VCaP (cell line): Measurements from ENCODE around the gene BTBD2.

Experiments used
- H3K27ac ChIP-seq: fragments of 450-650 bp; 2 replicates; pipeline ENCODE4 v1.5.1; 2017
- CTCF ChIP-seq: fragments of 450-650 bp; conservative IDR thresholded peaks from 2 replicates; pipeline ENCODE4 v1.5.1; 2017; ENCODE audit warnings: mild to moderate bottlenecking, moderate library complexity

The BTBD2 gene

GRCh38 chr19:1980091-1980808, 35.3 kb downstream of the BTBD2 start:
- no peak overlapping the region for H3K27ac ChIP-seq
- no peak for TF ChIP-seq CTCF

GRCh38 chr19:1979642-1980041, 35.9 kb downstream of the BTBD2 start:
- no peak for TF ChIP-seq CTCF
- no peak overlapping the region for H3K27ac ChIP-seq

- H3K27ac ChIP-seq, result no peak overlapping the region
- no peak for TF ChIP-seq CTCF
These were observed 36.5 kb downstream of the BTBD2 start for GRCh38 chr19:1979017-1979416.

- TF ChIP-seq CTCF, result no peak
- H3K27ac ChIP-seq, result no peak overlapping the region
These were observed 37.1 kb downstream of the BTBD2 start for GRCh38 chr19:1978346-1978894.

GRCh38 chr19:1977120-1977519, 38.4 kb downstream of the BTBD2 start:
- TF ChIP-seq CTCF, result no peak

GRCh38 chr19:1975162-1975480, 40.4 kb downstream of the BTBD2 start:
- H3K27ac ChIP-seq, result no peak overlapping the region
- TF ChIP-seq CTCF, result no peak

More at GRCh38 chr19:1977120-1977519, 38.4 kb downstream of the BTBD2 start:
- H3K27ac ChIP-seq, result no peak overlapping the region

- no peak overlapping the region for H3K27ac ChIP-seq
- TF ChIP-seq CTCF, result no peak
These were observed 40.9 kb downstream of the BTBD2 start for GRCh38 chr19:1974381-1975161.
